Measurements from ENCODE around the gene SCD.
"Not testable (repeated sequence)": the region's sequence is repeated elsewhere in the genome, so short reads cannot be mapped to it uniquely, and the experiment has no call there.

SCD gene

DNA sequence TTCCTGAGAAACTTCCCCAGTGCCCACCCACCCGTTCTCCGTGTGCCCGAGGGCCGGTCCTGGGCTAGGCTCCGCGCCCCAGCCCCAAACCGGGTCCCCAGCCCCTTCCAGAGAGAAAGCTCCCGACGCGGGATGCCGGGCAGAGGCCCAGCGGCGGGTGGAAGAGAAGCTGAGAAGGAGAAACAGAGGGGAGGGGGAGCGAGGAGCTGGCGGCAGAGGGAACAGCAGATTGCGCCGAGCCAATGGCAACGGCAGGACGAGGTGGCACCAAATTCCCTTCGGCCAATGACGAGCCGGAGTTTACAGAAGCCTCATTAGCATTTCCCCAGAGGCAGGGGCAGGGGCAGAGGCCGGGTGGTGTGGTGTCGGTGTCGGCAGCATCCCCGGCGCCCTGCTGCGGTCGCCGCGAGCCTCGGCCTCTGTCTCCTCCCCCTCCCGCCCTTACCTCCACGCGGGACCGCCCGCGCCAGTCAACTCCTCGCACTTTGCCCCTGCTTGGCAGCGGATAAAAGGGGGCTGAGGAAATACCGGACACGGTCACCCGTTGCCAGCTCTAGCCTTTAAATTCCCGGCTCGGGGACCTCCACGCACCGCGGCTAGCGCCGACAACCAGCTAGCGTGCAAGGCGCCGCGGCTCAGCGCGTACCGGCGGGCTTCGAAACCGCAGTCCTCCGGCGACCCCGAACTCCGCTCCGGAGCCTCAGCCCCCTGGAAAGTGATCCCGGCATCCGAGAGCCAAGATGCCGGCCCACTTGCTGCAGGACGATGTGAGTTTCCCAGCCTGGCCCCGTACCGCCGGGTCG, at the start of gene SCD:
SCD (plus strand) TSS at position 469 of the 803 bp plus-strand sequence; CDS start at position 741, 272 bp downstream.
- intact Hi-C loops (cut with DNase I): no loop called here
- peak; percentile 89 to 99 (median 97) for DNase-seq

DNA sequence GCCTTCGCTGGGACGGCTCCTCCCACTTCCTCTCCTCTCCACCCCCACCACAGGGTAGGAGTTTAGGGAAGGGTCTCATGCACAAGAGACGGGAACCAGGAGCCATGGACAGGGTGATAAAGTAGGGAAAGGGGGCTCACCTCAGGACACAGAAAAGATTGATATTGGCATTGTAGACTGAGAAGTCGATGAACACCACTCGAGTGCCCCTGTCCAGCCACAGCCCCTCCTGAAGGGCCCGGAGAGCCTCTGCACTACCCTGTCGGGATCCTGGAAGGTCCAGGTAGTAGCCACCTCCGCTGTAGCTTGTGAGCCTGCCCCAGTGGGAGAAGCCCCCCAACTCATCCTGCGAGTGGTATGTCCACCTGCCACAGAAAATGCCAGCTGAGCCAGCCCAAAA, 49.8 kb upstream of the SCD start:
- no peak for DNase-seq
- intact Hi-C loops (cut with DNase I): no loop called here

DNA sequence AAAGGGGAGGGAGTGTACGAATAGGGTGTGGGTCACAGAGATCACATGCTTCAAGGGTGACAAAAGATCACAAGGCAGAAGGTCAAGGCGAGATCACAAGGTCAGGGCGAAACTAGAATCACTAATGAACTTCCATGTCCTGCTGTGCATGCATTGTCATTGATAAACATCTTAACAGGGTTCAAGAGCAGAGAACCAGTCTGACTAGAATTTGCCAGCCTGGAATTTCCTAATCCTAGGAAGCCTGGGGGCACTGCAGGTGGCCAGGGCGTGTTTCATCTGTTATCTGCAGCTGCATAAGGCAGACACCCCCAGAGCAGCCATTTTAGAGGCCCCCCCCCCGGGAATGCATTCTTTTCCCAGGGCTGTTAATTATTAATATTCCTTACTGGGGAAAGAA, 45.9 kb upstream of the SCD start:
- intact Hi-C loops (cut with DNase I): loop anchor here (5.0 kb wide), 1 partner anchor 131 kb away; no protein-coding TSS in a partner anchor
- not testable (repeated sequence) for DNase-seq

DNA sequence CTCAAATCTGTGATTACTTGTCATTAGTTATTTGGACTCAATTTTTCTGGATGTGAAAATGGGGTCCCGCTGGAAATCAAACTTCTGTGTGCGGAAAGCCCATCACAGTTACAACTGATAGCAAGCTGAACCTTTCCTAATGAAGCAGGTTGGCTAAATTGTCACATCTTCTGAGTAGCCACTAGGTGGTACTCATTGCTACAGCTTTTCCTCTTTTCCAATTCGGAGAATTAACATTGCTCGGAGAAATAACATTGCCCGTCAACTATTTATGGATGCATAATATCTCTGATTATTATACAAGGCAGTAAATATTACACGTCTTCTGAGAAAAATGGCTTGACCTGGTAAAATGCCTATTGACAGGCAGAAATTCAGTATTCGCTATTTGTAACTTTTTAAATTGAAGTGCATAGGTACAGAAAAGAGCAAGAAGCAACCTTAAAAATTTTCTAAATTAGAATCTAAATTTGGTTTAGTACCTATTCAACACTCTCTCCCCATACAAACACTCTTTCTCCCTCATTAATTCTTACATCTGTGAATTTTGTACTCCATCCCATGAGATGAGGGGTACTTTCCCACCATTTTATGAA, 43.2 kb upstream of the SCD start:
- peak in 4 of 42 donors; percentile 12 to 49 (median 30) for DNase-seq
- intact Hi-C loops (cut with DNase I): loop anchor here (5.0 kb wide), 1 partner anchor 128 kb away; no protein-coding TSS in a partner anchor

DNA sequence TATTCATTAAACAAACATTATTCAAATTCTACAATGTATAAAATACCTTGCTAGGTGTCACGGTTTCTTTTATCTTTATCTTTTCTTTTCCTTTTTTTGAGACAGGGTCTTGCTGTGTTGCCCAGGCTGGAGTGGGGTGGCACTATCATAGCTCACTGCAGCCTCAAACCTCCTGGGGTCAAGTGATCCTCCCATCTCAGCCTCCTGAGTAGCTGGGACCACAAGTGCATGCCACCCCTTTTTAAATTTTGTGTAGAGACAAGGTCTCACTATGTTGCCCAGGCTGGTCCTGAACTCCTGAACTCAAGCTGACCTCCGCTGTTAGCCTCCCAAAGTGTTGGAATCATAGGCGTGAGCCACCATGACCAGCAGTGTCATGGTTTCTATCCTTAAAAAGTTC, 42.6 kb upstream of the SCD start:
- intact Hi-C loops (cut with DNase I): loop anchor here (5.0 kb wide), 1 partner anchor 128 kb away; no protein-coding TSS in a partner anchor
- no peak for DNase-seq

DNA sequence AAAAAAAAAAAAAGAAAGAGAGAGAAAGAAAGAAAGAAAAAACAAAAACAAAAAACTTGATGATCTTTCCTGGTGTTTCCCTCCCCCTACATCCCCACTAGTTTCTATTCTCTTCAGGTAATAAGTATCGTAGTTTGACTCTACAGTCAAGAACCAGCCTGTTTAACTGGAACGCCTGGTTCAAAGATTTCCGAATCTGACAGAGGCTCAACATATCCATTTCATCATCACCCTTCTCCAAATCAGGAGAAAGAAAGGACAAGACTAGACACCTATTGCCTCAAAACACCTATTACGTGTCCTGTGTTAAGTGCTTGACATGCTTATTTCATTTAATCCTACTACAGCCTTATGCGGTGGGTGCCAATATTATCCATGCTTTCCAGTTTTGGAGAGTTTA, 40.2 kb upstream of the SCD start:
- intact Hi-C loops (cut with DNase I): no loop called here
- no peak for DNase-seq

DNA sequence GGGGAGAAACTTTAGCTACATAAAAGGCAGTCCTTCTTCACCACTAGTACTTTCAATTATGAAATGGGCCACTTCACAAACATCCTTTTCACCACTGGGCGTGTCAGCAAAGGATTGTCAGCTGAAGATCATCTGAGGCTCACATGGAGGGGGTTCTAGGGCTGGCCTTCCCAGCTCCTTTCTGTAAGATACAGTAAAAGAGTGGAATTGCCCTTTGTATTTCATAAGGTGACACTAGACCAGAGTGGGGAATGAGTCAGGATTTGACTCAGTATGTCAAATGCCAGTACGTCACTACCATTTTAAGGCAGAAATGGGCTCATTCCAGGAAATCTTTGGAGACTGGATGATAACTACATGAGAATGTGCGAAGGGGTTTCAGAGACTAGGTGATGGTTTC, 39.3 kb upstream of the SCD start:
- DNase-seq: no peak
- intact Hi-C loops (cut with DNase I): no loop called here

DNA sequence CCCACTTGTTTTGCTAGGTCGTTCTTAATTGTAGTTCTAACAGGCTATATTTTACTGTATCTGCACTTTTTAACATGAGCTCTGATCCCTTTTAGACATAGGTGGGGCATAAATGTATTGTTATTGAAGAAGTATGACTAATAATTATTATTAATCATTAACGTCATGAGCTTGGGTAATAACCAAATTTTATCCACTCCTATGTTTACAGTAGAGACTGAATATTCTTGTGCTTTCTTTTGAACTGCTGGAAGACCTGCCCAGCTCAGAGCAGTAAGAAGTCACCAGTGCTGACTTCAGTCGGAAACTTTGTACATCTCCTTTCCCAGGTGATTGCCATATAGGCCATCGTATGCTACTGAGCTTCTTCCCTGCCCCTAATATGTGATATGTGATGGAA, 35.7 kb upstream of the SCD start:
- no peak for DNase-seq
- intact Hi-C loops (cut with DNase I): no loop called here

DNA sequence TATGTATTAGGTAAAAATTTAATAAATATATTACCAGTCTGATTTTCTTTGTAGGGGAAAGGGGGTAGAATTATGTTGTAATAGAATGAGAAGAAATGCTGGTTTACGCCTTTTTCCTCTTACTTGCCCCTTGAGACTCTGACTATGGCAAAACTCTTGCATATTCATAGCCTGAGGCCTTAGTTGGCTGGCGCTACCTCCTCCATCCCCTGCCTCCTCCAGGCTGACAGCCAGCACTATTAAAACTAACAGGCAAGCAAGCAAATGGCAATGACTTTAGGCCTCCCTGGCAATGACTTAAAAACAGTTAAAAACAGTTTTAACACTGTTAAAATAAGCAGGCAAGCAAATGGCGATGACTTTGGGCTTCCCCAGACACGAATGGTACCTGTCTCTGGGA, 31.4 kb upstream of the SCD start:
- intact Hi-C loops (cut with DNase I): no loop called here
- no peak for DNase-seq

DNA sequence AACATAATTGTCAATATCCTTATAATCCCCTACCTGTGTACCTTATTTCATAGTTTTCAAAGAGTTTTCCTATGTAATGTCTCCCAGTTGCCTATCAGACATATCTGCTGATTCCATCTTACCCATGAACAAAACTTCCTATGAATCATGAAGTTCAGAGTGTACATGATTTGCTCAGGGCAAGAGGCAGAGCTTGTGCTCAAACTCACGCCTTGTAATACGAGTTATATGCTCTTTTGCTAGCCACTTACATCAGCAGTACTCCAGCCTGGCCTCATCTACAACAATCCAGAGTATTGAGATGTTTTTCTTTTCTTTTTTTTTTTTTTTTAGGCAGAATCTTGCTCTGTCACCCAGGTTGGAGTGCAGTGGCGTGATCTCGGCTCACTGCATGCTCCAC, 28.8 kb upstream of the SCD start:
- intact Hi-C loops (cut with DNase I): no loop called here
- no peak for DNase-seq

DNA sequence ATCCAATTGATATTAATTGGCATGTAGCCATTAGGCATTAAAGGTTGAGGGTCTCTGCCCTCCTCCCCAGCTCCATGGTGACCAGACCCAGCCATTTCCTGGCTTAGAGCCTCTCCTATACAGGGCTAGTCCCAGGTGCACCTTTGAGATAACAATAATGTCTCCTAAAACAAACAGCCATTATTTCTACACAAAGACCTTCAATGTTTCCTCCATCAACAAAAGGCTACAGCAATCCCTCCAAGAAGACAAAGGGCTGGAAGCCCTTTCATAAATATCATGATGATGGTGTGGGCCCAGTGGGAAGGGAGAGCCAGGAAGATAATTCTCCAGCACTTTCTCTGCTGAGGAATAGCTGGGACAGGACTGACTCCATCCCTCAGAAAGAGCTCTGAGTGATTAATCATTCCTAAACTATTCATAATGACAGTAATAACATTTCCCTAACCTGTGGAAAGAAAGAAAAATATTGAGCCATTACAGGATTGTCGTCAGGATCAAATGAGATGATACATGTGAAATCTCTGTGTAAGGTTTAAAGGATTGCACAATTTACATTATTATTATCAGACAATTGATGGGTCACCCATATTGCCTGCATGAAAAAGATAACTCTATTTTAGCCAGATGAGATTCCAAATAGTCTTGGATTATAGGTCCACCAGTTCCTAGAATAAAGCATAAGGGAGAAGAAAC, 27.2 kb upstream of the SCD start:
- DNase-seq: peak in 13 of 42 donors; percentile 11 to 64 (median 30)
- intact Hi-C loops (cut with DNase I): no loop called here

DNA sequence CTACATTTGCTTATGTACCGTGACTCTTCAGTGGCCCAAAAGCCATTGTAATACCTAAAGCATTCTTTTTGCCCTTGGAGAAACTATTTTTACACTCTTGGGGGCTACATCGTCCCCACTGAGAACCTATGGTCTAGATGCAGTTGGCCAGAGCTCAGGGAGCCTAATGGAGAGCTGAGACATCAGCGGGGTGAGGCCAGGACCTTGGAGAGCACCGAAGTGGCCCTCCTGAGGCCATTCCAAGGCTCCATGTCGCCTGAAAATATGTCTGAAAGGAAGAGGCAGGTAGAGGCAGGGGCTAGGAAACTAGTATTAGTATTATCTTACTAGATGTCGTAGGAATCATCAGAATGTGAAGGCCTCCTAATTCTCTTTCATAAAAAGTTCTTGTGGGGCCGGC, 21.9 kb upstream of the SCD start:
- no peak for DNase-seq
- intact Hi-C loops (cut with DNase I): no loop called here

DNA sequence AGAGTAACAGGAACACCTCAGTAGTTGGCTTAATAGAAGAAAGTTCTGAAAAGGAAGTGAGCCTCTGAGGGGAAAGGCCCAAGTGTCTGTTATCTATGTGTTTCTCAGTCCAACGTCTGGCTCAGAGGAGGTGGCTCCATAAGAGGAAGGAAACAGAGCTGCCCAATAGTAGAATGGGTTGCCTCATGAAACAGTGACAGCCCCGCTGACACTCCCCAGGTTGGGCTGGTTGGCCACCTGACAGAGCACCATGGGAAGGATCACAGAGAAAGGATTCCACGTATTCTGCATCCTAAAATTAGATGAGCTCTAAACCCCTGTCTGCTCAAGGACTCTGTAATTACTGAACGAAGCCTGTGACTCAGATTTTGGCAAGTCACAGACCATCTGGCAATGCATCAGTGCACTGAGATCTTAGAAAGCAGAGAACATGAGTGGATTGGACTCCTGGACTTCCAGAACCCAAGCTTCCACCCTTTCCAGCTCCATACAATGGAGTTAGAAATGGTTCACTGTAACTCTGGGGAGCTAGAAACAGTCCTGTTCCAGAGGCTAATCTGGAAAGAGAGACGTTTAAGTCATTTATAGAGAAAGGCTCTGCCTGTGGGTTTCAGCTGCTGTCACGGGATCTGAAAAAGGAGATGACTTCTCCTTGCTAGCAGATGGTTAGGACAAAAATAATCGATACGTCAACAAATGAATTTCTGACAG, 19.9 kb upstream of the SCD start:
- DNase-seq: peak in 5 of 42 donors; percentile 14 to 39 (median 28)
- intact Hi-C loops (cut with DNase I): no loop called here

DNA sequence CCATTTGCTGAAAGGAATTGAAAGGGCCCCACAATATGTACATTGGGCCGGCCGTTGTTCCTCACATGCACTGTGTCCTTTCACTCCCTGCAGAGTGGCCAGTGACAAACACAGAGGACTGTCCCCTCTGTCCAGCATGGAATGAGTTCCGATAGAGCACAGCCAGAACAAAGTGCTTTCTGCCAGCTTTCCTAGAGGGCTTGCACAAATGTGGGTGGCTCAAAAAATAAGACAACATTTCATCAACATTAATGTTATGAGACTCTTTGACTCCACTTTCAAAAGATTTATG, 19.4 kb upstream of the SCD start:
- intact Hi-C loops (cut with DNase I): no loop called here
- DNase-seq: peak in 2 of 42 donors; percentile 11 to 22

DNA sequence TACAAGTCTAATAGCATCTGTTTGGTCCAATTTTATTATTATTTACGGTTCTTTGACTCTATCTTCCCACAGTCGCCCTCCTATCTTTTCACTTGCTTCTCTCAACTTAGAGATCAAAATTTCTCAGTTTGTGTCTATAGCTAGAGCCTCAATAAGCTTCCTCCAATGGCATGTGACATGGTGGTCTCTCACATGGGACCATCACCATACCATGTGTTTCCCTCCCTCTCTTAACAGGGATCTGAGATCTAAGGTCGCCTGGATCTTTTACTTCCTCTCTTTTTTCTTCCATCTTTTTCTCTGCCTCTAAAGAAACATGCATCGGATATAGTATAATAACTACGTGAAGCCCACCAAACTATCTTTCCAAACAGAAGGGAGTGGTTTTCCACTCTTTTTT, 18.8 kb upstream of the SCD start:
- no peak for DNase-seq
- intact Hi-C loops (cut with DNase I): no loop called here

DNA sequence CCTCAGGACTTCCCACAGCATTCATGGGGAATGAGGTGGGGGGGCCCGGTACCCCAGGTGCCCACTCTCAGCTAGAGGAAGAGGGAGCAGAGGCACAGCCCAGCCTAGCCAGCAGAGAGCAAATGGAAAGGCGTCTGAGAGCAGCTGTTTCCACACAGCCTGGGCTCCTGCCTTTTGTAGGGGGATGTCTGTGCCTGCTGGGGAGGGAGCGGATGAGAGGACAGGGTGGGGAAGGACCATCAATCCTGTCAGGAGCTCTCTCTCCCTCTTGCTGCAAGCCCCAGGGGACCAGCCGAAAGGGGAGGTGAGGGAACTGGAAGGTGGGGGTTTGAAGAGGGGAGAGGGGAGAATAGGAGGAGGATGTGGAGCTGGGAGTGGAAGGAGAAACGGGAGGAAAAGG, 17.0 kb upstream of the SCD start, which contains the start of gene PKD2L1:
PKD2L1 (minus strand) TSS at position 150 of the 400 bp plus-strand sequence; CDS start at position 25, 125 bp downstream.
- intact Hi-C loops (cut with DNase I): no loop called here
- no peak for DNase-seq

DNA sequence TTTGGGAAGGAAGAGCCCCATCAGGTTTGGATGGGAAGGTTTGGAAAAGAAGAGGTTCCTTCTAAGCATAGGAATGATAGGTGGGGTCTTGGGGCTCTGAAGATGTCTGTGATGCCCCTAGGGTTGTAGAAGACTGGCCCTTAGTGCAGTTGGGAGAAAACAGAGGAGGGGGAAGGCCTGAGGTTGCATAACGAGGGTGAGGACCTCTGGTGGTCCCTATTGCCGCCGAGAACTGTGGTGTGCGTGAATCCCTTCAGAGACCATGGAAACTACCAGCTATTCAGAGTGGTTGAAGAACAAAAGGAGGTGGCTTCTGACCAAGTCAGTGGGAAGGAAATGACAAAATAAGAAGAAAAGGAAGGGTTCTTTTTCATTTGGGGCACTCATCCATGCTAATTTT, 13.9 kb upstream of the SCD start:
- intact Hi-C loops (cut with DNase I): no loop called here
- no peak for DNase-seq

DNA sequence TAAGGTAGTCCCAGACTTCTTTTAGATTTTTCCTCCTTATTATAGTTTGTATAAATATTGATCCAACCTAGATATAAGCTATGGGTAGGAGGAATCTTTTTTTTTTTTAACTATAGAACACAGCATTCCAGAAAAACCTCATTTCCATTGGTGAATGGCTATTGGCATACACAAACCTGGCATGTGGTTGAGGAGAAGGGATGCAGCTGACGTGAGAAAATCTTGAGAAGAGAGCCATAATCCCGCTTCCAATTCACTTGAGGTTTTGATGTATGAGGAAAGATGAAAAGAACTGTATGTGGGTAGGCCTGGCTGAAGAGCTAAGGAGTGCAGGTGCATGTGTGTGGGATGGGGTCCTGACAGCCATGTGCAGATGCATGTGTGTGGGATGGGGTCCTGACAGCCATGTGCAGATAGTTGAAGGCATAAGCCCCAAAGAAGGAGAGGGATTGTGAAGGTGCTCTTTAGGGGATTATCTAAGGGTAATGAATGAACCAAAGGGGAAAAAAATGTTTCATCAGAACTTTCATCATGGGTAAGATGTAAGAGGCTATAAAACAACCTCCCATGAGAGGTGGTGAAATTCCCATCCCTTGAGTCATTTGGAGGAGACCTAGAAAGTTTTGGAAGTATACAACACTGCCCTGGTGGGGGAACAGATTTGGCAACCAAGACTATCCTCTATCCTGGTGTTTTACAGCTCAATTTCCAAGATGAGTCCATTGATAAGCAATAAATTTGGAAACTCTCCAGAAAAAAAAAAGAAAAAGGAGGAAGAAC, 13.2 kb upstream of the SCD start:
- DNase-seq: no peak
- intact Hi-C loops (cut with DNase I): no loop called here

DNA sequence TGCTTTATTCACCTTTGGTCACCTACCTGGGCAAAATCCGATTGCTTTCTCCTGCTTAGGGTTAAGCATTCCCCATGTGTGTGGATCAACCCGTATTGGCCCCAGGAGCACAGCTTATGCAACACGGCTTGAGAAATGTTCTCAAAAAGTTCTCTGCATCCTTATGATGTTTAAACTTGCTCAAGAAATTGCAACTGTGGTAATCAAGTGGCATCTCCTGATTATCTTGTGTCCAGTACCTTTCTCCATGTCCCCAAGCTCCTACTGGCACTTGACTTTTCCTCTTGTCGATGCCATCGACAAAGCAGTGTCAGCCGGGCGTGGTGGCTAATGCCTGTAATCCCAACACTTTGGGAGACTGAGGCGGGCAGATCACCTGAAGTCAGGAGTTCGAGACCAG, 12.3 kb upstream of the SCD start:
- intact Hi-C loops (cut with DNase I): no loop called here

More for the DNA sequence above, 12.3 kb upstream of the SCD start:
- no peak for DNase-seq

All from head of caudate nucleus (tissue), 42 donors.